GM12873 (cell line): ENCODE data around the gene TUBA8.
A peak's percentile ranks its signal among the peaks of the same experiment; 100 is the strongest.

Experiments
- TF ChIP-seq, protein P1 (sequence below): IDR thresholded peaks from 2 replicates; pipeline ENCODE4 v1.5.1; 2012; ENCODE audit warnings: low read depth, mild to moderate bottlenecking, moderate library complexity, low read length, control low read depth; ENCODE audit not compliant: insufficient read depth; ENCODE audit errors: missing control alignments

TUBA8 gene

DNA sequence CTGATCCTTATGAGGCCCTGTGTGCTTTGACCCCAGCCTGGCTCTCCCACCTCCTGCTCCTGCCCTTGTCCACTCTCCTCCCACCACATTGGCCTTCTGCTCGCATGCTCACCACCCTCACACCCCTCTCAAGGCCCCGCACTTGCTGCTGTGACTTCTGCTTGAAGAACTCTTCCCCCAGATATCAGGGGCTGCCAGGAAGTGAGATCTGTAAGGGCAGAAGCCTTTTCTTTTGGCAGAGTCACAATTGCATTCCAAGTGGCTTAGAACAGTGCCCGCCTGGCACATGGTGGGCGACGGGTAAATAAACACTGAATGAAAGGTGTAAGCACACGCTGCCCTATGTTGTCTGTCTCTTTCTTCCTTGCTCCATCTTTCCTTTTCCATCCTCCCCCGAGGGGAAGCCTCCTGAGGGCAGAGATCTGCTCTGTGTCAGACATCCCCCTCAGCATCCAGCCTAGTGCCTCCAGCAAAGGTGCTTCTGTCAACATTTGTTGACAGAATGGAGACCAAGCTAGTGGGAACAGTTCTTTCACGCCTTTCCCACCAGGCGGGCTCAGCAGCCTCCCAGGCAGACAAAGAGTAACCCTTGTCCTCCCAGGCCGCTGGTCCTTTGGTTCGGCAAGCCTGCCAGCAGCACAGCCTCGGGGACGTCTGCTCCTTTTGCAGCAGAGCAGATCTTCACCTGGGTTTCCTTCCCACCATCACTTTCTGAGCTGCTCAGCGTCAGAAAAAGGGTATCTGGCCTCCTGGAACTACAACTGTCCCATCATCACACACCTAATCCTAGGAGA is 42.9 kb upstream of the TUBA8 start:
- TF ChIP-seq, protein P1, sequence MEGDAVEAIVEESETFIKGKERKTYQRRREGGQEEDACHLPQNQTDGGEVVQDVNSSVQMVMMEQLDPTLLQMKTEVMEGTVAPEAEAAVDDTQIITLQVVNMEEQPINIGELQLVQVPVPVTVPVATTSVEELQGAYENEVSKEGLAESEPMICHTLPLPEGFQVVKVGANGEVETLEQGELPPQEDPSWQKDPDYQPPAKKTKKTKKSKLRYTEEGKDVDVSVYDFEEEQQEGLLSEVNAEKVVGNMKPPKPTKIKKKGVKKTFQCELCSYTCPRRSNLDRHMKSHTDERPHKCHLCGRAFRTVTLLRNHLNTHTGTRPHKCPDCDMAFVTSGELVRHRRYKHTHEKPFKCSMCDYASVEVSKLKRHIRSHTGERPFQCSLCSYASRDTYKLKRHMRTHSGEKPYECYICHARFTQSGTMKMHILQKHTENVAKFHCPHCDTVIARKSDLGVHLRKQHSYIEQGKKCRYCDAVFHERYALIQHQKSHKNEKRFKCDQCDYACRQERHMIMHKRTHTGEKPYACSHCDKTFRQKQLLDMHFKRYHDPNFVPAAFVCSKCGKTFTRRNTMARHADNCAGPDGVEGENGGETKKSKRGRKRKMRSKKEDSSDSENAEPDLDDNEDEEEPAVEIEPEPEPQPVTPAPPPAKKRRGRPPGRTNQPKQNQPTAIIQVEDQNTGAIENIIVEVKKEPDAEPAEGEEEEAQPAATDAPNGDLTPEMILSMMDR = no peak

DNA sequence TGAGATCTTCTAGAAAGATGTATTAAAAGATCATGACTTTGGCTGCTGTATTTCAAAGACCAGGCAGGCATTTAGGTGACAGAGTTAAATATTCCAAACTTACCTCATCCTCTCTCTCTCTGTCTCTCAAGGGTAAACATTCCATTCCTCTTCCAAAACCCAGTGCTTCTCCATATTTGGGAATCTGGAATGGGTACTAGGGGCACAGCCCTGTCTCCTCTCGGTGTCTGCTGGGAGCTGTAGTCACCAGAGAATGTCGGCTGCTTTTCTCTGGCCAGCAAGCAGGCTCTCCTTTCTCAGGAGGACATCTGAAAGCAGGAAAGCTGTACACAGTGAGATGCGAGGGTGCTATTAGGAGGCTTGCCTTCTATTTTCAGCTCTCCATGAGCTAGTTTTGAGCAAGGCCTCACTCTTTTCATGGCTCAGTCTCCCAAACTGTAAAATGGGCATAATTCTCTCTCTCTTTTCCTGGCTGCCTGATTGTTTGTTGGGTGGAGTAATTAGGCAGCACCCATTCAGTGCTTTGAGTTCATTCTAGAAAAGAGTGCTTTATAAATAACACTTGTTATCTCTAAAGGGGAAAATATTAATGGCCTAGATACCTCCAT is 42.1 kb upstream of the TUBA8 start:
- TF ChIP-seq, protein P1 = no peak

DNA sequence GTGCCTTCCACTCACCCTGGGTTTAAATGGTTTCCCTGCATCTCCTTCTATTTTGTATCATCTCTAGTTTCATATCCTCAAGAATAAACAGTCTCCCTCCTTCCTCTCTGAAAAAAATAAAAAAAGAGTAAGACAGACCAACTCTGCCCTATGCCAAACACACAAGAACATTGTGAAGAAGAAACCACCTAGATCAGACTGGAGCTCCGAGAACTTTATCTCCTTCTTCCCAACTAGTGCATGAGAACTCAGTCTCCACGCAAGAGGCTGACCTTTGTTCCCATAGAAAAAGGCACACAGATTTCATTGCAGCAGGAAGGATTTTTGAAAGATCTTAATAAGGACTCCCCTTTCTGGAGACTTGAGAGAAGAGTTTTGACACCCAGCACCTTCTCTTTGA is 41.6 kb upstream of the TUBA8 start:
- TF ChIP-seq, protein P1 = no peak

DNA sequence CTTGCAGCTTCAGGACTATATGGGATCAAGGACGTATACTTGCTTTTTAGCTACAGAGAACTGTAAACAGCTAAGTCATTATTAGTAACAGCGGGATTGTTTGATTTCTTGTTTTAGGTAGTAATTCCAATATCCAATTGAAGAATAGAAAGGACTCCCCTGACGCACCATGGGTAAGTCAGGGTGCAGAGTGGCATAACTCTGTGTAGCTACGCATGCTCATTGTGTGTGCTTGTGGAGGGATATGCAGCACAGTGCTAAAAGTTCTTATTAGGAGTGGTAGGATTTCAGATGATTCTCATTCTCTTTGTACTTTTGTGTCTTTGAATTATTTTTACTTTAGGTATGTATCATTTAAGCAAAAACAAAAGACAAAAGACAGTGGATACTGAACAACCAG is 40.6 kb upstream of the TUBA8 start:
- TF ChIP-seq, protein P1 = no peak

DNA sequence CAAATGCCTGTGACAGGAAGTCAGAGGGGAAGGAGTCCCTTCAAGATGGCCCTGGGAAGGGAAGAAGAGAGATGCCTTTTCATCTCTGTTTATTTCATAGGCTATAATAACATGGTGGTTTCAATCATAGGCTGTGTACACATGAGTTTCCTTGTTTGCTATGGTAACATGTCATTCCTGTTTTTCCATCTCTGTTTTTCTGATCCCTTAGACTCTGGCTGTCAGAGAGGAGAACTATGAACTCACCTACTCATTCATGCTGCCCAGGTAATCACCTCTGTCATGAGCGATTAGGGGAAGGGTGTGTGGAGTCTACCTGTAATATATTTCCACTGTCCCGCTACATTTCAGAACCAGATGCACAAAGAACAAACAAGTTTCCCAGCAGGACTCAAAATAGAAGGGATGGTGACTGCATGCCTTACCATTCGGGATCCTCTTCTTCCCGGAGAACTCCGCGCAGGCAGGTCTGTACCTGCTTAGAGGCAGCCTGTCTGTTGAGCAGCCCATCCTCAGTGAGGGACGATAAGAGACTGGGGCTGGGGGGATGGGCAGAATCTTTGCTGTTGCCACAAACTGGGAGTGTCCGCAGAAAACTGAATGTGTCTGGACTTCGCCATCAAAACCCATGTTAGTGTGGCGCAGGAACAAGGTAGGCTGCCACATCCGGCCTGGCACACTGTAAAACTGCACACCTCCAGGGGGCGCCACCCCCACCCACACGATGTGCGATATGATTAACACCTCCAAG is 39.9 kb upstream of the TUBA8 start:
- TF ChIP-seq, protein P1 = peak; percentile 48

DNA sequence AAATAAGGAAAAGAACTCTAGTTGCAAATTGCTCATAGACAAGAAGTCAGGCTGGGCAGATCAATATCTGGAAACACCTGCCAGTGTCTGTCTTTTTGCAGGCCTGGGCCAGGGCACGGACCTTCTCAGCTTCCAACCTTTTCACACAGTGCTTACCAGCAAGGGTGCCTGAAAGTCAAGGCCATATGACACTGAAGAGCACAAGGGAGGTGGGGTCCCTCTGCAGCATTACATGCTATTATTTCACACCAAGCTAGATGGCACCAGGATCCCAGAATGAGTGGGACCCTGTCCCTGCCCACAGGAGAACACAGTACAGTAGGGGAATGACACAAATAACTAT is 38.7 kb upstream of the TUBA8 start:
- TF ChIP-seq, protein P1 = no peak

DNA sequence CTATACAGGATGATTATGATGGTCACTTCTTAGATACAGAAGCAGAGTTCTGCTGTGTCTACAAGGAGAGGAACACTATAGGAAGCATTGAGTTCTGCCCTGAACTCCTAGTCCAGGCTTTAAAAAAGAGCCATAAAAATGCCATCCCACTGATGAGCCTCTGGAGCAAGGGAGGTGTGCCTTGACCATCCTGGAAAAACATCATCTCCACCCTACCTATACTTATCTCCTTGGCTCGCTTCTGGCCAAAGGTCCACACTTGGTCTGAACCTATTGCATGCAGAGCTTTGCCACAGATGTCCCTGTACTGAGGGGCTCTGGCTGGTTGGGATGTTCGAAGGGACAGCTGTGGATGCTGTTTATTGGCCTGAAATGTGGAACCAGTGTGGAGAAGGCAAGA is 37.1 kb upstream of the TUBA8 start:
- TF ChIP-seq, protein P1 = no peak
